GM23248 (cell line): ENCODE data around the gene GOLT1A. TPM values are rescaled to one million over a fixed set of nuclear protein-coding genes. Genes with fewer than 3 reads are reported as not detected.
A peak's percentile ranks its signal among the peaks of the same experiment; 100 is the strongest.
"Not testable (repeated sequence)": the region's sequence is repeated elsewhere in the genome, so short reads cannot be mapped to it uniquely, and the experiment has no call there.

Experiments used
- DNase-seq: peaks from one replicate; pipeline ENCODE4 v3.0.0-alpha.2; 2015
- H2AFZ ChIP-seq: fragments of 200-600 bp; sonication (generic); 2 replicates; pipeline ENCODE4 v1.6.1; 2016; ENCODE audit warnings: antibody characterized with exemption
- H3F3A ChIP-seq: fragments of 200-600 bp; sonication (generic); 2 replicates; pipeline ENCODE4 v1.6.1; 2016; ENCODE audit warnings: mild to moderate bottlenecking, antibody characterized with exemption, mixed run types; ENCODE audit not compliant: insufficient read depth
- H3K27ac ChIP-seq: fragments of 200-600 bp; sonication (generic); 2 replicates; pipeline ENCODE4 v1.5.1; 2016; ENCODE audit warnings: mild to moderate bottlenecking
- H3K27me3 ChIP-seq: fragments of 200-600 bp; sonication (generic); replicated peaks from 2 replicates; pipeline ENCODE4 v1.6.1; 2016; ENCODE audit warnings: mild to moderate bottlenecking; ENCODE audit not compliant: insufficient read depth
- H3K36me3 ChIP-seq: fragments of 200-600 bp; sonication (generic); 2 replicates; pipeline ENCODE4 v1.6.1; 2016; ENCODE audit warnings: low read depth, mild to moderate bottlenecking
- H3K4me1 ChIP-seq: fragments of 200-600 bp; sonication (generic); 2 replicates; pipeline ENCODE4 v1.6.1; 2016; ENCODE audit warnings: mild to moderate bottlenecking; ENCODE audit not compliant: insufficient read depth
- H3K4me2 ChIP-seq: fragments of 200-600 bp; sonication (generic); one replicate; pipeline ENCODE4 v1.6.1; 2016; ENCODE audit warnings: mild to moderate bottlenecking; ENCODE audit not compliant: unreplicated experiment
- H3K4me3 ChIP-seq: fragments of 200-600 bp; sonication (generic); 2 replicates; pipeline ENCODE4 v1.5.1; 2016; ENCODE audit warnings: mild to moderate bottlenecking
- H3K79me2 ChIP-seq: fragments of 200-600 bp; sonication (generic); 2 replicates; pipeline ENCODE4 v1.6.1; 2016; ENCODE audit warnings: mild to moderate bottlenecking; ENCODE audit not compliant: insufficient read depth
- H3K9ac ChIP-seq: fragments of 200-600 bp; sonication (generic); 2 replicates; pipeline ENCODE4 v1.6.1; 2016; ENCODE audit warnings: mild to moderate bottlenecking
- H3K9me2 ChIP-seq: fragments of 200-600 bp; sonication (generic); 2 replicates; pipeline ENCODE4 v1.6.1; 2016; ENCODE audit warnings: mixed run types, mild to moderate bottlenecking, moderate library complexity; ENCODE audit not compliant: insufficient read depth
- H3K9me3 ChIP-seq: fragments of 200-600 bp; sonication (generic); one replicate; pipeline ENCODE4 v1.6.1; 2017; ENCODE audit warnings: low read depth
- H4K20me1 ChIP-seq: fragments of 200-600 bp; sonication (generic); 2 replicates; pipeline ENCODE4 v1.6.0; 2016; ENCODE audit not compliant: insufficient read depth
- EZH2 ChIP-seq: fragments of 200-600 bp; sonication (generic); IDR thresholded peaks from 2 replicates; pipeline ENCODE4 v1.6.1; 2018; ENCODE audit warnings: antibody characterized with exemption, mild to moderate bottlenecking; ENCODE audit not compliant: insufficient read depth, poor library complexity, severe bottlenecking
- EZH2phosphoT487 ChIP-seq: fragments of 200-600 bp; sonication (generic); IDR thresholded peaks from 2 replicates; pipeline ENCODE4 v1.6.1; 2018; ENCODE audit warnings: antibody characterized with exemption, moderate library complexity, mild to moderate bottlenecking, low read depth; ENCODE audit not compliant: insufficient read depth
- WGBS, 2 experiments: methylation state at CpG; one replicate each; pipeline ENCODE4 v1.1.6; 2015 to 2017; ENCODE audit warnings: low lambda C conversion rate in 2 of 2, low coverage in 1 of 2; ENCODE audit errors: missing lambda C conversion rate in 2 of 2; 5-methylcytosine and 5-hydroxymethylcytosine counted together
- in situ Hi-C: fragments of 300-500 bp; cut with MboI; formaldehyde crosslinking; loops from 2 replicates; pipeline ENCODE4 v1.15.0; 2020
- polyA plus RNA-seq: library from polyadenylated mRNA; unstranded; fragments of >200 nt; fragmentation: Nextera tagmentation; extraction: Ambion mirVana; gene quantifications from 2 replicates; pipeline ENCODE4 v1.2.1, GENCODE V29; 2016
- total RNA-seq: library from RNA; depleted of rRNA; stranded (reverse); fragments of >200 nt; shearing (Covaris generic); gene quantifications from 2 replicates; pipeline ENCODE4 v1.2.3, GENCODE V29; 2014

GOLT1A gene
- total and polyA plus RNA-seq, 2 experiments from 2014 or later = not detected

- Histone ChIP-seq H3K79me2 (no peaks in the 10 kb centered on the region), H3K36me3 (no peaks in the 10 kb centered on the region), H3K27ac (no peak overlapping the region), H3K9ac (no peak overlapping the region), H3K4me2 (no peak overlapping the region), H3K27me3 (no peaks in the 10 kb centered on the region), H3F3A (no peaks in the 10 kb centered on the region), H3K9me3 (no peaks in the 10 kb centered on the region), H3K9me2 (no peaks in the 10 kb centered on the region), H3K4me3 (no peak overlapping the region), H3K4me1 (no peaks in the 10 kb centered on the region), H4K20me1 (no peaks in the 10 kb centered on the region), H2AFZ (no peak overlapping the region)
- in situ Hi-C loops = no loop called here
- no peak for DNase-seq
- no peak for TF ChIP-seq EZH2phosphoT487
- no peak for TF ChIP-seq EZH2
- 89 to 95% methylated on average over 4 of the region's 4 CpGs for WGBS, 2 experiments
Observed at GRCh38 chr1:204246876-204247275, 33.1 kb upstream of the GOLT1A start.

- H3K4me3 ChIP-seq = no peak overlapping the region
- no peak overlapping the region for H3K4me2 ChIP-seq
- no peak overlapping the region for H2AFZ ChIP-seq
- no peak overlapping the region for H3K27ac ChIP-seq
- H3K9me3 ChIP-seq = no peaks in the 10 kb centered on the region
- in situ Hi-C loops = no loop called here
- TF ChIP-seq EZH2phosphoT487 = no peak
- TF ChIP-seq EZH2 = no peak
- no peaks in the 10 kb centered on the region for H3K79me2 ChIP-seq
- H3K9ac ChIP-seq = no peak overlapping the region
- no peaks in the 10 kb centered on the region for H3K4me1 ChIP-seq
- DNase-seq = no peak
- 90 to 93% methylated on average over 8 to 10 of the region's 10 CpGs for WGBS, 2 experiments
- no peaks in the 10 kb centered on the region for H3K36me3 ChIP-seq
- H3K27me3 ChIP-seq = no peaks in the 10 kb centered on the region
- no peaks in the 10 kb centered on the region for H3K9me2 ChIP-seq
- no peaks in the 10 kb centered on the region for H3F3A ChIP-seq
- H4K20me1 ChIP-seq = no peaks in the 10 kb centered on the region
Observed at GRCh38 chr1:204242920-204243319, 29.1 kb upstream of the GOLT1A start.

- H3K9me3 ChIP-seq = no peaks in the 10 kb centered on the region
- no peaks in the 10 kb centered on the region for H3K9me2 ChIP-seq
- no peaks in the 10 kb centered on the region for H3K4me1 ChIP-seq
- no peak overlapping the region for H3K27ac ChIP-seq
- no peak overlapping the region for H3K4me3 ChIP-seq
- WGBS, 2 experiments = 85 to 88% methylated on average over 5 of the region's 5 CpGs
- TF ChIP-seq EZH2 (no peak), EZH2phosphoT487 (no peak)
- in situ Hi-C loops = no loop called here
- no peaks in the 10 kb centered on the region for H3K36me3 ChIP-seq
- no peaks in the 10 kb centered on the region for H4K20me1 ChIP-seq
- H3K9ac ChIP-seq = no peak overlapping the region
- H3K79me2 ChIP-seq = no peaks in the 10 kb centered on the region
- no peak overlapping the region for H3K4me2 ChIP-seq
- H3F3A ChIP-seq = no peaks in the 10 kb centered on the region
- no peak for DNase-seq
- H2AFZ ChIP-seq = no peak overlapping the region
- no peaks in the 10 kb centered on the region for H3K27me3 ChIP-seq
Observed at GRCh38 chr1:204241914-204242313, 28.1 kb upstream of the GOLT1A start.

- no peaks in the 10 kb centered on the region for H3K27me3 ChIP-seq
- DNase-seq = peak; percentile 22
- no peak overlapping the region for H3K4me2 ChIP-seq
- no peak overlapping the region for H2AFZ ChIP-seq
- H3K79me2 ChIP-seq = no peaks in the 10 kb centered on the region
- 35 to 38% methylated on average over 2 of the region's 2 CpGs for WGBS, 2 experiments
- no peaks in the 10 kb centered on the region for H3K9me3 ChIP-seq
- H3K27ac ChIP-seq = no peak overlapping the region
- H3K4me3 ChIP-seq = no peak overlapping the region
- no peaks in the 10 kb centered on the region for H3K9me2 ChIP-seq
- in situ Hi-C loops = no loop called here
- TF ChIP-seq EZH2phosphoT487 (no peak), EZH2 (no peak)
- H3K9ac ChIP-seq = no peak overlapping the region
- no peaks in the 10 kb centered on the region for H3K4me1 ChIP-seq
- H3F3A ChIP-seq = no peaks in the 10 kb centered on the region
- H4K20me1 ChIP-seq = no peaks in the 10 kb centered on the region
- H3K36me3 ChIP-seq = no peaks in the 10 kb centered on the region
Observed at GRCh38 chr1:204241050-204241449, 27.3 kb upstream of the GOLT1A start.

GRCh38 chr1:204240233-204240632, 26.4 kb upstream of the GOLT1A start:
- H4K20me1 ChIP-seq = no peaks in the 10 kb centered on the region
- no peak overlapping the region for H3K4me3 ChIP-seq
- no peaks in the 10 kb centered on the region for H3K9me2 ChIP-seq
- no peak overlapping the region for H3K27ac ChIP-seq
- H3K9me3 ChIP-seq = no peaks in the 10 kb centered on the region
- 88% methylated on average over 1 of the region's 1 CpG for WGBS, 2 experiments
- in situ Hi-C loops = no loop called here
- H3K4me2 ChIP-seq = no peak overlapping the region
- TF ChIP-seq EZH2phosphoT487 (no peak), EZH2 (no peak)
- H3K4me1 ChIP-seq = no peaks in the 10 kb centered on the region
- no peak overlapping the region for H3K9ac ChIP-seq
- H2AFZ ChIP-seq = no peak overlapping the region
- H3K79me2 ChIP-seq = no peaks in the 10 kb centered on the region
- no peaks in the 10 kb centered on the region for H3F3A ChIP-seq
- no peaks in the 10 kb centered on the region for H3K27me3 ChIP-seq
- no peak for DNase-seq
- no peaks in the 10 kb centered on the region for H3K36me3 ChIP-seq

GRCh38 chr1:204239401-204239800, 25.6 kb upstream of the GOLT1A start:
- H3K27ac ChIP-seq, H3K27me3 ChIP-seq, H4K20me1 ChIP-seq, H3K4me3 ChIP-seq, H3F3A ChIP-seq, H3K9me3 ChIP-seq, H2AFZ ChIP-seq, H3K9me2 ChIP-seq, H3K9ac ChIP-seq, H3K79me2 ChIP-seq, DNase-seq, H3K36me3 ChIP-seq, H3K4me1 ChIP-seq, H3K4me2 ChIP-seq, in situ Hi-C loops: not testable (repeated sequence)
- WGBS, 2 experiments = 66 to 72% methylated on average over 3 of the region's 3 CpGs

GRCh38 chr1:204238520-204238919, 24.7 kb upstream of the GOLT1A start:
- H3K9ac ChIP-seq, H3K9me2 ChIP-seq, H3K27ac ChIP-seq, H3K9me3 ChIP-seq, H4K20me1 ChIP-seq, DNase-seq, H3K79me2 ChIP-seq, H3F3A ChIP-seq, in situ Hi-C loops, H3K4me3 ChIP-seq, H3K4me2 ChIP-seq, H2AFZ ChIP-seq, H3K4me1 ChIP-seq, H3K36me3 ChIP-seq, H3K27me3 ChIP-seq: not testable (repeated sequence)
- WGBS, 2 experiments = 87 to 93% methylated on average over 2 of the region's 2 CpGs
